MM.1S (cell line): Measurements from ENCODE around the gene MRPL54.

Experiments
- EZH2 ChIP-seq: fragments of 300-600 bp; sonication (generic); optimal IDR thresholded peaks from 2 replicates; pipeline ENCODE3; 2017; ENCODE audit warnings: low read depth, mild to moderate bottlenecking, antibody characterized with exemption, low read length, mixed read lengths
- EZH2phosphoT487 ChIP-seq: fragments of 300-600 bp; sonication (generic); IDR thresholded peaks from 2 replicates; pipeline ENCODE4 v1.6.1; 2018; ENCODE audit warnings: antibody characterized with exemption, low read length
- TF ChIP-seq, protein P1 (sequence below): fragments of 300-600 bp; sonication (generic); IDR thresholded peaks from 2 replicates; pipeline ENCODE4 v1.5.1; 2016; ENCODE audit warnings: antibody characterized with exemption, low read length, mixed read lengths

GRCh38 chr19:3773814-3774515, 11.5 kb downstream of the MRPL54 start:
- TF ChIP-seq, protein P1, sequence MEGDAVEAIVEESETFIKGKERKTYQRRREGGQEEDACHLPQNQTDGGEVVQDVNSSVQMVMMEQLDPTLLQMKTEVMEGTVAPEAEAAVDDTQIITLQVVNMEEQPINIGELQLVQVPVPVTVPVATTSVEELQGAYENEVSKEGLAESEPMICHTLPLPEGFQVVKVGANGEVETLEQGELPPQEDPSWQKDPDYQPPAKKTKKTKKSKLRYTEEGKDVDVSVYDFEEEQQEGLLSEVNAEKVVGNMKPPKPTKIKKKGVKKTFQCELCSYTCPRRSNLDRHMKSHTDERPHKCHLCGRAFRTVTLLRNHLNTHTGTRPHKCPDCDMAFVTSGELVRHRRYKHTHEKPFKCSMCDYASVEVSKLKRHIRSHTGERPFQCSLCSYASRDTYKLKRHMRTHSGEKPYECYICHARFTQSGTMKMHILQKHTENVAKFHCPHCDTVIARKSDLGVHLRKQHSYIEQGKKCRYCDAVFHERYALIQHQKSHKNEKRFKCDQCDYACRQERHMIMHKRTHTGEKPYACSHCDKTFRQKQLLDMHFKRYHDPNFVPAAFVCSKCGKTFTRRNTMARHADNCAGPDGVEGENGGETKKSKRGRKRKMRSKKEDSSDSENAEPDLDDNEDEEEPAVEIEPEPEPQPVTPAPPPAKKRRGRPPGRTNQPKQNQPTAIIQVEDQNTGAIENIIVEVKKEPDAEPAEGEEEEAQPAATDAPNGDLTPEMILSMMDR, result no peak
- TF ChIP-seq EZH2phosphoT487 (no peak), EZH2 (no peak)
